OCI-LY7 (cell line): ENCODE measurements around the gene C11orf16. TPM values are rescaled to one million over a fixed set of nuclear protein-coding genes. Genes with fewer than 3 reads are reported as not detected.

Source experiments
- BruUV-seq: library from RNA; stranded (reverse); fragments of 400-500 nt; replicated peaks from 2 replicates; lab custom pipeline; 2021; lab: Mats Ljungman, UMichigan
- CTCF ChIA-PET: fragments of 300-600 bp; sonication (Branson Sonifier 250); formaldehyde crosslinking; loops from one replicate; lab custom pipeline; 2022; ENCODE audit warnings: antibody characterized with exemption; ENCODE audit not compliant: unreplicated experiment; lab: Charles Lee
- POLR2A ChIA-PET: fragments of 300-600 bp; sonication (Branson Sonifier 250); formaldehyde crosslinking; loops from one replicate; lab custom pipeline; 2022; ENCODE audit warnings: antibody characterized with exemption; lab: Charles Lee
- DNase-seq: peaks from one replicate; pipeline ENCODE4 v3.0.0-alpha.2; 2015; ENCODE audit warnings: low spot score
- H2AFZ ChIP-seq: fragments of 200-600 bp; sonication (generic), shearing (Covaris generic); 2 replicates; pipeline ENCODE4 v1.6.1; 2014; ENCODE audit warnings: mild to moderate bottlenecking, antibody characterized with exemption, low read length, moderate library complexity
- H3K27ac ChIP-seq: fragments of 200-600 bp; sonication (generic); 2 replicates; pipeline ENCODE4 v1.5.1; 2014; ENCODE audit warnings: mixed run types, low read depth, mild to moderate bottlenecking, moderate library complexity, low read length, inconsistent platforms; ENCODE audit not compliant: poor library complexity, severe bottlenecking
- H3K36me3 ChIP-seq: fragments of 200-600 bp; sonication (generic); 2 replicates; pipeline ENCODE4 v1.6.1; 2014; ENCODE audit warnings: mild to moderate bottlenecking, antibody characterized with exemption, low read length, moderate library complexity, mixed read lengths; ENCODE audit not compliant: insufficient read depth
- H3K4me1 ChIP-seq: fragments of 200-600 bp; sonication (generic); 2 replicates; pipeline ENCODE4 v1.5.1; 2014; ENCODE audit warnings: mild to moderate bottlenecking, low read length; ENCODE audit not compliant: insufficient read depth, poor library complexity, severe bottlenecking
- H3K4me2 ChIP-seq: fragments of 200-600 bp; sonication (generic); 2 replicates; pipeline ENCODE4 v1.6.1; 2014; ENCODE audit warnings: mild to moderate bottlenecking, low read length
- H3K4me3 ChIP-seq: fragments of 200-600 bp; sonication (generic); 2 replicates; pipeline ENCODE4 v1.5.1; 2014; ENCODE audit warnings: mild to moderate bottlenecking, low read depth, low read length; ENCODE audit not compliant: poor library complexity, severe bottlenecking
- H3K79me2 ChIP-seq: fragments of 200-600 bp; sonication (generic); 2 replicates; pipeline ENCODE4 v1.6.1; 2016; ENCODE audit warnings: low read depth, mild to moderate bottlenecking, low read length, moderate library complexity, mixed read lengths; ENCODE audit not compliant: insufficient read depth
- H3K9me2 ChIP-seq: fragments of 200-600 bp; sonication (generic); 2 replicates; pipeline ENCODE4 v1.6.1; 2016; ENCODE audit warnings: mild to moderate bottlenecking, low read length, mixed read lengths; ENCODE audit not compliant: insufficient read depth
- H3K9me3 ChIP-seq: fragments of 200-600 bp; sonication (generic); 2 replicates; pipeline ENCODE4 v1.6.1; 2014; ENCODE audit warnings: mild to moderate bottlenecking, mixed run types, low read length, mixed read lengths
- H4K20me1 ChIP-seq: fragments of 200-600 bp; sonication (generic); 2 replicates; pipeline ENCODE4 v1.6.1; 2014; ENCODE audit warnings: mild to moderate bottlenecking, antibody characterized with exemption, low read length, moderate library complexity, mixed read lengths; ENCODE audit not compliant: insufficient read depth
- CTCF ChIP-seq: fragments of 200-600 bp; sonication (generic); conservative IDR thresholded peaks from 2 replicates; pipeline ENCODE4 v1.5.1; 2014; ENCODE audit warnings: mild to moderate bottlenecking, antibody characterized with exemption, low read length, moderate library complexity, mixed read lengths
- EZH2phosphoT487 ChIP-seq: fragments of 200-600 bp; sonication (generic); IDR thresholded peaks from 2 replicates; pipeline ENCODE4 v1.6.1; 2018; ENCODE audit warnings: low read depth, borderline replicate concordance, mild to moderate bottlenecking, mixed run types, antibody characterized with exemption, low read length, moderate library complexity, mixed read lengths
- intact Hi-C: fragments of 100-400 bp; cut with micrococcal nuclease; formaldehyde crosslinking; loops from one replicate; pipeline ENCODE4 v1.10.0; 2022; ENCODE audit not compliant: unreplicated experiment
- total RNA-seq, 2 experiments: library from RNA; depleted of rRNA in 1 of 2; stranded (reverse); fragments of >200 nt in 1 of 2; shearing (Covaris generic) in 1 of 2; gene quantifications; 2 replicates each; pipeline ENCODE4 v1.2.3, GENCODE V29; 2014 to 2022

C11orf16 gene
- total RNA-seq, 2 experiments from 2014 or later, result not detected

- Histone ChIP-seq H3K4me2 (no peak overlapping the region), H2AFZ (no peak overlapping the region), H3K4me3 (no peak overlapping the region), H3K4me1 (peaks cover 6% of the 10 kb centered on the region), H3K9me3 (no peaks in the 10 kb centered on the region), H3K36me3 (no peaks in the 10 kb centered on the region), H3K79me2 (peaks cover 5% of the 10 kb centered on the region; the same call in 1 of the 2 replicates), H3K27ac (no peak overlapping the region), H3K9me2 (no peaks in the 10 kb centered on the region), H4K20me1 (no peaks in the 10 kb centered on the region)
- ChIA-PET CTCF (no interaction called here), POLR2A (interaction anchor here (0.6 to 0.7 kb wide), 2 partner anchors 10 to 18 kb away, joined by 3 read pairs; no protein-coding TSS in a partner anchor)
- TF ChIP-seq CTCF (no peak), EZH2phosphoT487 (no peak)
- no peak for DNase-seq
- intact Hi-C loops, result no loop called here
- no TSS peak for BruUV-seq
Measured at GRCh38 chr11:8908099-8908498, 24.6 kb downstream of the C11orf16 start.

- Histone ChIP-seq H3K4me3 (no peak overlapping the region), H3K36me3 (no peaks in the 10 kb centered on the region), H3K79me2 (peaks cover under 1% of the 10 kb centered on the region; the same call in 1 of the 2 replicates), H3K4me1 (no peaks in the 10 kb centered on the region), H3K9me3 (no peaks in the 10 kb centered on the region), H3K27ac (no peak overlapping the region), H3K9me2 (no peaks in the 10 kb centered on the region), H4K20me1 (no peaks in the 10 kb centered on the region), H2AFZ (no peak overlapping the region), H3K4me2 (no peak overlapping the region)
- intact Hi-C loops, result no loop called here
- ChIA-PET CTCF (no interaction called here), POLR2A (interaction anchor here (1.0 kb wide), 1 partner anchor 29 kb away, joined by 3 read pairs; no protein-coding TSS in a partner anchor)
- DNase-seq, result no peak
- no TSS peak for BruUV-seq
- TF ChIP-seq EZH2phosphoT487 (no peak), CTCF (no peak)
Measured at GRCh38 chr11:8907116-8907515, 25.6 kb downstream of the C11orf16 start.

- no peaks in the 10 kb centered on the region for H4K20me1 ChIP-seq
- TF ChIP-seq CTCF, result no peak
- no peak for TF ChIP-seq EZH2phosphoT487
- H3K9me2 ChIP-seq, result no peaks in the 10 kb centered on the region
- DNase-seq, result no peak
- H3K4me2 ChIP-seq, result no peak overlapping the region
- no TSS peak for BruUV-seq
- CTCF ChIA-PET, result no interaction called here
- H2AFZ ChIP-seq, result no peak overlapping the region
- H3K9me3 ChIP-seq, result no peaks in the 10 kb centered on the region
- H3K4me1 ChIP-seq, result no peaks in the 10 kb centered on the region
- POLR2A ChIA-PET, result no interaction called here
- intact Hi-C loops, result no loop called here
- H3K79me2 ChIP-seq, result no peaks in the 10 kb centered on the region
- no peak overlapping the region for H3K27ac ChIP-seq
- no peaks in the 10 kb centered on the region for H3K36me3 ChIP-seq
- H3K4me3 ChIP-seq, result no peak overlapping the region
Measured at GRCh38 chr11:8905528-8906165, 27.1 kb downstream of the C11orf16 start.
